H1 (cell line): Measurements from ENCODE around the gene SIRT3. TPM values are rescaled to one million over a fixed set of nuclear protein-coding genes. Genes with fewer than 3 reads are reported as not detected.

Experiments
- CTCF ChIA-PET: fragments of 300-600 bp; sonication (Branson Sonifier 250); formaldehyde crosslinking; loops from one replicate; lab custom pipeline; 2021; ENCODE audit not compliant: partially characterized antibody; lab: Charles Lee
- POLR2A ChIA-PET: fragments of 300-600 bp; sonication (Branson Sonifier 250); formaldehyde crosslinking; loops from one replicate; lab custom pipeline; 2021; ENCODE audit warnings: inconsistent platforms; ENCODE audit not compliant: partially characterized antibody; lab: Charles Lee
- DNase-seq, 2 experiments: peaks; one replicate each; pipeline versions ENCODE4 v3.0.0 to v3.0.0-alpha.2; 2010 to 2022; ENCODE audit warnings: low spot score in 2 of 2, low read depth in 1 of 2, mixed read lengths in 1 of 2
- FAIRE-seq: peaks from 2 replicates; lab custom pipeline; 2011; peaks lifted over from hg19 to GRCh38; lab: Jason Lieb, UNC
- H2AFZ ChIP-seq: 2 replicates; pipeline ENCODE4 v1.8.1; 2012; ENCODE audit warnings: low read length, inconsistent platforms
- H2AK5ac ChIP-seq: 2 replicates; pipeline ENCODE4 v1.6.1; 2013; ENCODE audit warnings: low read depth, low read length
- H2BK120ac ChIP-seq: replicated peaks from 2 replicates; pipeline ENCODE3; 2013; ENCODE audit warnings: low read depth, low read length, inconsistent platforms
- H2BK12ac ChIP-seq: 2 replicates; pipeline ENCODE4 v1.6.1; 2013; ENCODE audit warnings: low read depth, low read length
- H2BK15ac ChIP-seq: 2 replicates; pipeline ENCODE4 v1.6.1; 2013; ENCODE audit warnings: low read length
- H2BK20ac ChIP-seq: 2 replicates; pipeline ENCODE4 v1.6.1; 2013; ENCODE audit warnings: low read length
- H2BK5ac ChIP-seq: 2 replicates; pipeline ENCODE4 v1.6.1; 2013; ENCODE audit warnings: low read depth, low read length
- H3K14ac ChIP-seq: 2 replicates; pipeline ENCODE4 v1.6.1; 2013; ENCODE audit warnings: inconsistent platforms; ENCODE audit not compliant: insufficient read length
- H3K18ac ChIP-seq: 2 replicates; pipeline ENCODE4 v1.6.1; 2013; ENCODE audit warnings: low read length; ENCODE audit errors: extremely low read depth
- H3K23ac ChIP-seq: 2 replicates; pipeline ENCODE4 v1.6.1; 2013; ENCODE audit warnings: inconsistent platforms; ENCODE audit not compliant: insufficient read length
- H3K23me2 ChIP-seq: 2 replicates; pipeline ENCODE4 v1.6.1; 2013; ENCODE audit warnings: low read depth, low read length
- H3K27ac ChIP-seq: 2 replicates; pipeline ENCODE4 v1.6.1; 2011; ENCODE audit warnings: low read depth, low read length, inconsistent platforms
- H3K27me3 ChIP-seq, 4 experiments: replicated peaks in 1 of 4; 1 replicate in 1 of 4; 2 replicates in 3 of 4; pipeline versions ENCODE4 v1.6.1 to v1.8.1; 2011 to 2013; ENCODE audit warnings: low read length in 3 of 4, mild to moderate bottlenecking in 3 of 4, inconsistent platforms in 2 of 4, mixed read lengths in 2 of 4, moderate library complexity in 1 of 4; ENCODE audit not compliant: control insufficient read depth in 3 of 4, insufficient read depth in 3 of 4; ENCODE audit errors: extremely low read depth in 1 of 4
- H3K36me3 ChIP-seq, 4 experiments: 2 replicates each; pipeline versions ENCODE4 v1.6.1 to v1.8.1; 2011 to 2013; ENCODE audit warnings: mild to moderate bottlenecking in 4 of 4, low read length in 3 of 4, moderate library complexity in 2 of 4, control low read depth in 1 of 4, inconsistent platforms in 1 of 4; ENCODE audit not compliant: insufficient read depth in 4 of 4, control insufficient read depth in 2 of 4
- H3K4ac ChIP-seq: replicated peaks from 2 replicates; pipeline ENCODE3; 2013; ENCODE audit warnings: low read length, low read depth, mixed read lengths, inconsistent platforms; ENCODE audit not compliant: insufficient read length
- H3K4me1 ChIP-seq, 4 experiments: replicated peaks in 1 of 4; 1 replicate in 1 of 4; 2 replicates in 3 of 4; pipeline versions ENCODE4 v1.6.1 to v1.8.1; 2011 to 2013; ENCODE audit warnings: low read length in 3 of 4, inconsistent platforms in 2 of 4, mixed read lengths in 1 of 4; ENCODE audit not compliant: insufficient read depth in 4 of 4, control insufficient read depth in 3 of 4
- H3K4me2 ChIP-seq, 2 experiments: 2 replicates each; pipeline versions ENCODE4 v1.6.1 to v1.8.1; 2011 to 2013; ENCODE audit warnings: low read depth in 2 of 2, low read length in 2 of 2, control low read depth in 1 of 2, inconsistent platforms in 1 of 2, mild to moderate bottlenecking in 1 of 2; ENCODE audit not compliant: insufficient read depth in 1 of 2
- H3K4me3 ChIP-seq, 4 experiments: fragments of 200-600, 300-600 bp in 1 of 4; sonication (generic), shearing (Covaris generic), sonication (Bioruptor Twin) in 1 of 4; 2 replicates each; pipeline versions ENCODE4 v1.5.1 to v1.8.1; 2011 to 2016; ENCODE audit warnings: low read length in 4 of 4, low read depth in 3 of 4, control low read depth in 2 of 4, inconsistent platforms in 2 of 4, mild to moderate bottlenecking in 2 of 4, mixed read lengths in 1 of 4, moderate library complexity in 1 of 4; ENCODE audit not compliant: insufficient read depth in 2 of 4; ENCODE audit errors: extremely low read depth in 1 of 4
- H3K56ac ChIP-seq: replicated peaks from 2 replicates; pipeline ENCODE3; 2013; ENCODE audit warnings: low read depth, mild to moderate bottlenecking, mixed read lengths, low read length, inconsistent platforms; ENCODE audit not compliant: insufficient read length
- H3K79me1 ChIP-seq: 2 replicates; pipeline ENCODE4 v1.6.1; 2013; ENCODE audit warnings: low read depth, low read length, control low read depth
- H3K79me2 ChIP-seq, 2 experiments: 2 replicates each; pipeline versions ENCODE4 v1.6.1 to v1.8.1; 2012 to 2013; ENCODE audit warnings: low read length in 2 of 2, mild to moderate bottlenecking in 2 of 2, inconsistent platforms in 1 of 2; ENCODE audit not compliant: insufficient read depth in 2 of 2, control insufficient read depth in 1 of 2
- H3K9ac ChIP-seq, 4 experiments: replicated peaks in 1 of 4; 1 replicate in 1 of 4; 2 replicates in 3 of 4; pipeline versions ENCODE4 v1.6.1 to v1.8.1; 2011 to 2013; ENCODE audit warnings: low read depth in 3 of 4, low read length in 3 of 4, control low read depth in 2 of 4, mild to moderate bottlenecking in 2 of 4, moderate library complexity in 2 of 4, inconsistent platforms in 1 of 4; ENCODE audit errors: extremely low read depth in 1 of 4
- H3K9me3 ChIP-seq, 2 experiments: 2 replicates each; pipeline versions ENCODE4 v1.6.1 to v1.8.1; 2012 to 2013; ENCODE audit warnings: mild to moderate bottlenecking in 2 of 2, moderate library complexity in 2 of 2, control low read depth in 1 of 2, inconsistent platforms in 1 of 2, low read depth in 1 of 2, low read length in 1 of 2, mixed read lengths in 1 of 2; ENCODE audit not compliant: insufficient read depth in 2 of 2
- H4K20me1 ChIP-seq, 2 experiments: replicated peaks in 1 of 2; 2 replicates each; pipeline versions ENCODE3 to v1.8.1; 2011 to 2013; ENCODE audit warnings: inconsistent platforms in 2 of 2, low read length in 2 of 2, mild to moderate bottlenecking in 1 of 2; ENCODE audit not compliant: insufficient read depth in 2 of 2, control insufficient read depth in 1 of 2
- H4K5ac ChIP-seq: 2 replicates; pipeline ENCODE4 v1.6.1; 2013; ENCODE audit warnings: low read length, low read depth, mixed read lengths, inconsistent platforms; ENCODE audit not compliant: insufficient read length
- H4K8ac ChIP-seq: 2 replicates; pipeline ENCODE4 v1.8.0; 2013; ENCODE audit warnings: mild to moderate bottlenecking, moderate library complexity, low read length, inconsistent platforms; ENCODE audit not compliant: insufficient read depth; ENCODE audit errors: extremely low read depth
- H4K91ac ChIP-seq: replicated peaks from 2 replicates; pipeline ENCODE3; 2013; ENCODE audit warnings: low read length, mixed read lengths, inconsistent platforms; ENCODE audit not compliant: insufficient read length
- ASH2L ChIP-seq: fragments of 200-600, 300-600 bp; sonication (generic); IDR thresholded peaks from one replicate; pipeline ENCODE4 v1.7.1; 2017; ENCODE audit warnings: low read length
- CEBPB ChIP-seq: IDR thresholded peaks from 2 replicates; pipeline ENCODE4 v1.6.1; 2012; ENCODE audit warnings: low read depth, low read length
- CHD1 ChIP-seq: IDR thresholded peaks from 2 replicates; pipeline ENCODE4 v1.6.1; 2012; ENCODE audit warnings: low read depth, low read length, improper control_type of control experiment
- CTBP2 ChIP-seq: IDR thresholded peaks from 2 replicates; pipeline ENCODE4 v1.7.0; 2011; ENCODE audit warnings: borderline replicate concordance, mild to moderate bottlenecking, moderate library complexity, mixed read lengths, low read length; ENCODE audit not compliant: insufficient read depth, insufficient read length
- KDM4A ChIP-seq: IDR thresholded peaks from one replicate; pipeline ENCODE4 v1.7.1; 2012; ENCODE audit warnings: low read depth, mild to moderate bottlenecking, moderate library complexity, low read length, inconsistent platforms; ENCODE audit not compliant: severe bottlenecking
- POU5F1 ChIP-seq: IDR thresholded peaks from 2 replicates; pipeline ENCODE4 v1.6.1; 2011; ENCODE audit warnings: low read depth, mild to moderate bottlenecking, low read length, moderate library complexity
- RNF2 ChIP-seq: fragments of 200-900, 300-1000 bp; sonication (generic); IDR thresholded peaks from 2 replicates; pipeline ENCODE4 v1.7.1; 2016; ENCODE audit warnings: borderline replicate concordance, low read depth, mild to moderate bottlenecking, antibody characterized with exemption, low read length; ENCODE audit not compliant: poor library complexity, severe bottlenecking; ENCODE audit errors: missing control alignments
- SIX5 ChIP-seq: IDR thresholded peaks from 2 replicates; pipeline ENCODE4 v1.6.1; 2011; ENCODE audit warnings: mild to moderate bottlenecking, low read depth, low read length
- SP1 ChIP-seq: IDR thresholded peaks from 2 replicates; pipeline ENCODE4 v1.6.1; 2011; ENCODE audit warnings: low read depth, low read length
- YY1 ChIP-seq: IDR thresholded peaks from 2 replicates; pipeline ENCODE4 v1.6.1; 2011; ENCODE audit warnings: low read depth, mild to moderate bottlenecking, low read length
- WGBS, 2 experiments: shearing (Covaris generic) in 1 of 2; methylation state at CpG; one replicate each; pipeline versions ENCODE4 v1.1.6 to v1.1.7; 2013 to 2015; ENCODE audit warnings: low lambda C conversion rate in 2 of 2, mixed read lengths in 2 of 2, inconsistent platforms in 1 of 2, low coverage in 1 of 2, missing lambda C conversion rate in 1 of 2; ENCODE audit not compliant: insufficient replicate concordance in 2 of 2, insufficient coverage in 1 of 2, insufficient read length in 1 of 2; ENCODE audit errors: extremely low coverage in 1 of 2, missing lambda C conversion rate in 1 of 2; 5-methylcytosine and 5-hydroxymethylcytosine counted together
- polyA plus RNA-seq, 7 experiments: library from polyadenylated mRNA; depleted of rRNA in 3 of 7; stranded (reverse) in 5 of 7; unstranded in 2 of 7; fragments of >200 nt in 5 of 7; fragments of 200-250 nt in 2 of 7; gene quantifications; 1 replicate in 5 of 7; 2 replicates in 1 of 7; 4 replicates in 1 of 7; pipeline versions ENCODE4 v1.2.1 to v1.2.3, GENCODE V29; 2011 to 2013; ENCODE audit warnings: missing spikeins in 2 of 7, mixed read lengths in 2 of 7
- total RNA-seq: library from RNA; stranded (reverse); fragmentation: NEBNext Ultra II Directional; extraction: Animal tissue kit (Norgen Biotek cat#: 25700); gene quantifications from 2 replicates; pipeline ENCODE4 v1.2.1, GENCODE V29; 2021
- TF ChIP-seq, protein P1 (sequence below): IDR thresholded peaks from 2 replicates; pipeline ENCODE4 v1.6.1; 2012; ENCODE audit warnings: inconsistent platforms

SIRT3 gene
- total and polyA plus RNA-seq, 2 of the 8 experiments (the other 6 are each of a cell fraction or from before 2014, with no cell fraction given) = 14.3 to 21.6 TPM

- Histone ChIP-seq H2BK5ac (no peak overlapping the region), H3K23ac (no peak overlapping the region), H4K8ac (no peak overlapping the region), H4K20me1 (peaks cover 0 to 1% of the 10 kb centered on the region in 2 experiments), H2BK12ac (no peak overlapping the region), H2BK15ac (no peak overlapping the region), H3K4me2 (no peak overlapping the region), H3K36me3 (peaks cover 18 to 39% (median 26%) of the 10 kb centered on the region in 4 experiments), H3K4me1 (no peaks in the 10 kb centered on the region), H3K14ac (no peak overlapping the region), H3K79me1 (no peaks in the 10 kb centered on the region), H3K79me2 (no peaks in the 10 kb centered on the region), H2AFZ (no peak overlapping the region), H2AK5ac (no peak overlapping the region), H3K27ac (no peak overlapping the region), H4K91ac (no peak overlapping the region), H3K9ac (no peak overlapping the region), H2BK20ac (no peak overlapping the region), H3K56ac (no peak overlapping the region), H3K27me3 (no peaks in the 10 kb centered on the region), H3K18ac (no peak overlapping the region), H3K4ac (no peak overlapping the region), H4K5ac (no peak overlapping the region), H3K9me3 (no peaks in the 10 kb centered on the region), H3K4me3 (no peak overlapping the region), H2BK120ac (no peak overlapping the region), H3K23me2 (no peaks in the 10 kb centered on the region)
- ChIA-PET POLR2A (interaction anchor here (0.7 to 8.7 kb wide), 8 partner anchors 8 to 619 kb away, joined by 3 to 99 read pairs (median 6); partner anchors contain the start of genes B4GALNT4, BET1L, IFITM5 and PSMD13), CTCF (interaction anchor here (0.7 to 2.1 kb wide), 11 partner anchors 10 to 178 kb away, joined by 3 to 8 read pairs (median 3); partner anchors contain the start of gene PKP3)
- FAIRE-seq (no peak), DNase-seq (no peak)
- WGBS, 2 experiments = 88% methylated on average over 11 of the region's 11 CpGs; no CpG with 5 or more reads in 1 of the 2 experiments
- no peak for TF ChIP-seq CHD1
- no peak for TF ChIP-seq SIX5
- TF ChIP-seq RNF2 = no peak
- TF ChIP-seq YY1 = no peak
- TF ChIP-seq ASH2L = no peak
- TF ChIP-seq, protein P1, sequence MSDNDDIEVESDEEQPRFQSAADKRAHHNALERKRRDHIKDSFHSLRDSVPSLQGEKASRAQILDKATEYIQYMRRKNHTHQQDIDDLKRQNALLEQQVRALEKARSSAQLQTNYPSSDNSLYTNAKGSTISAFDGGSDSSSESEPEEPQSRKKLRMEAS = no peak
- TF ChIP-seq KDM4A = no peak
- TF ChIP-seq CTBP2 = no peak
- no peak for TF ChIP-seq CEBPB
- TF ChIP-seq POU5F1 = no peak
- TF ChIP-seq SP1 = no peak
Measured at GRCh38 chr11:216081-216974, 19.8 kb downstream of the SIRT3 start.
